NCI-H1092 (cell line): ENCODE measurements around the gene ACAN.

Experiments
- DNase-seq: peaks from one replicate; lab custom pipeline; 2025; lab: John Stamatoyannopoulos, UW

The ACAN gene

DNA sequence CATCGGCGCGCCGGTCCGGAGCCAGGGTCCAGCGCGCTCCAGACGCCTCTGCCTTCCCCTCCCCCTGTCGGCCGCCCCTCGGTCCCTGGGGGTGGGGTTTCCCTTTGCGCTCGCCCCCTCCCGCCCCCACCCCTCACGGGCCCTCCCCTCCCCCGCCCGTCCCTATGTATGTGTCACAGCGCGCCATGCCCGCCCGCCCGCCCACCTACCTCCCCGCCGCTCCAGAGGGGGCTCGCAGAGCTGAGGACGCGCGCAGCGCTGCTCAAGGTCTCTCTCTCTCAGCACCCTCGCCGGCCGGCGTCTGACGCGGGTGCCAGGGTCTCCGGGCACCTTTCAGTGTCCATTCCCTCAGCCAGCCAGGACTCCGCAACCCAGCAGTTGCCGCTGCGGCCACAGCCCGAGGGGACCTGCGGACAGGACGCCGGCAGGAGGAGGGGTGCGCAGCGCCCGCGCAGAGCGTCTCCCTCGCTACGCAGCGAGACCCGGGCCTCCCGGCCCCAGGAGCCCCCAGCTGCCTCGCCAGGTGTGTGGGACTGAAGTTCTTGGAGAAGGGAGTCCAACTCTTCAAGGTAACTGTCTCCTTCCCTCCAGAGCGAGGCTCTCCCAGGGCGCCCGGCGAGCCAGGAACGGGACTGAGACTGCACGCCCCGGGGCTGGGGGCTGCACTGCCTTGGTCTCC is at the start of gene ACAN:
Gene ACAN (plus strand): TSS at position 196 of the 679 bp plus-strand sequence. CDS start 32,771 bp downstream, outside the sequence.
- no peak for DNase-seq

DNA sequence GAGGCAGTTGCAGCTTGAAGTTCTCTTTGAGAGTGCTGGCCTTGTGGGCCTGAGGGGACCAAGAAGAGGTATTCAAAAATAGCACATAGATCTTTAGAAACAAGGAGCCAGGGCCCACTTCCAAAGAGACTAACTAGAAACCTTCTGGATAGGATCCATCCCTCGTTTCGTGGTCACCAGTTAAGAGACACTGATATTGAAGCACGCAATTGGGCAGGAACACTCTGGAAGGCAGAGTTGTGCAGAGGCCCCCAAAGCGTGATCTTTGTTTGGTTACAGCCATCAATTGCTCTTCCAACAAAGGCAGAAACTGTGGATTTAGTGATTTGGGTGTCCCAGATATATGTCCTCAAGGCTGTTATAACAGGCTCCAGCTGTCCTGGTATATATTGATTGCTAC is 46.7 kb upstream of the ACAN start:
- no peak for DNase-seq

DNA sequence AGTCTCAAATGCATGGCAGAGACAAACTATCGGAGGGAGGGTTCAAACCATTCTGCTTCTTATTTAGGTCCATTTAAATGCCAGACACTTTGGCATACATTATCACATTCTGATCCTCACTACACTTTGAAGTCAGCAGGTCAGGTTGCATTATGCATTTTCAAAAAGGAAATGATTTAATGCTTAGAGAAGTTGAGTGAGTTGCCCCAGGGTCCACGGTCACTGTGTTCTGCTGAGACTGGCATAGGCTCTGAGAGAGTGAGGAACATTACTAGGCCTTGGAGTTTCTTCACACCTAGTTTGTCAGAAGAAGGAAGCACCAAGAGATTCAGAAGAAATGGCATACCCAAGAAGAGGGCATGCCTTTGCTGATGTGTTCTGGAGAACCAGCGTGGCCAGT is 46.3 kb upstream of the ACAN start:
- DNase-seq = no peak

DNA sequence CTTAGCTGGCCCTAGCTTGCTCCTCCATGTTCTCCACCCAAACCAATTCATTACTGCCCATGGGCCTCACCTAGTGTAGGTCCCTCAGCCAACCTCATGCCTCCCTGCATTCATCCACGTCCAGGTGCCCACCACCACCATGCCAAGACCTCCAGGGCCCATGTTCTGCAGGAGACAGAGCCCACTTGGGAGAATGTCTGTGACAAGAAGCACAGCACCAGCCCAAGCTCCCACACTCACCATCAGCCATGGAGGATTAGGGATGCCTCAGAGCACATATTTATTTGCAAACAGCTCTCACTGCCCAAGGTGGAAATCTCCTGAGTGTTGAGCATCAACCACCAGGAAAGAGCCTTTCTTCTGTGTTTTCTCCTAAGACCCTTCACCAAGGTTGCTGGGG is 43.4 kb upstream of the ACAN start:
- no peak for DNase-seq

DNA sequence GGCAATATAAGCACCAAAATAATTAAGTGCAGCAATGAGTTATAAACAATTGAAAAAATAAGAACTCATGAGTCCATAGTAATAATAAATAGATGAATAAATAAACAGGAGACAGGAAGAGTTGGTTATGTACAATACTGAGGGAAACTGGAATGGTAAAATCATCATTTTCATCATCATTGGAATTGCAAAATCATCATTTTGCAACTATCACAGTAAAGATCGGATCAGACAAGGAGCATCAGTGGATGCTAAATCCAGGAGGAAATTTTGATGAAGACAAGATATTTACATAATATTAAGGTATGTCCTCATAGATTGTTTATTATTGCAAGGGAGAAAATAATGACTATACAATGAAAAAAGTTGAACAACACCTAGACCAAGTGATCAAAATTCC is 38.8 kb upstream of the ACAN start:
- no peak for DNase-seq

DNA sequence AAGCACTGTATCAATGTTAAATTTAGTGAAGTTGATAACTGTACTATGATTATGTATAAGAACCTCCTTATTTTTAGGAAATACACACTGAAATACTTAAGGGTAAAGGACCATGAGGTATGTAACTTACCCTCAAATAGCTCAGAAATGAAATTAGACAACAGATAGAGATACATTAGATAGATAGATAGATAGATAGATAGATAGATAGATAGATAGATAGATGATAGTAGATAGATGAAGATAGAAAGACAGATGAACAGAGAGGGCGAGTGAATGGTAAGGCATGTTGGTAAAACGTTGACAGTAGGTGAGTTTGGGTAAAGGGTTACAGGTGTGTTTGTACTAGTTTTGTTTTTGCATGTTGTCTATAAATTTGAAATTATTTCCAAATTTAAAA is 38.0 kb upstream of the ACAN start:
- DNase-seq = no peak

DNA sequence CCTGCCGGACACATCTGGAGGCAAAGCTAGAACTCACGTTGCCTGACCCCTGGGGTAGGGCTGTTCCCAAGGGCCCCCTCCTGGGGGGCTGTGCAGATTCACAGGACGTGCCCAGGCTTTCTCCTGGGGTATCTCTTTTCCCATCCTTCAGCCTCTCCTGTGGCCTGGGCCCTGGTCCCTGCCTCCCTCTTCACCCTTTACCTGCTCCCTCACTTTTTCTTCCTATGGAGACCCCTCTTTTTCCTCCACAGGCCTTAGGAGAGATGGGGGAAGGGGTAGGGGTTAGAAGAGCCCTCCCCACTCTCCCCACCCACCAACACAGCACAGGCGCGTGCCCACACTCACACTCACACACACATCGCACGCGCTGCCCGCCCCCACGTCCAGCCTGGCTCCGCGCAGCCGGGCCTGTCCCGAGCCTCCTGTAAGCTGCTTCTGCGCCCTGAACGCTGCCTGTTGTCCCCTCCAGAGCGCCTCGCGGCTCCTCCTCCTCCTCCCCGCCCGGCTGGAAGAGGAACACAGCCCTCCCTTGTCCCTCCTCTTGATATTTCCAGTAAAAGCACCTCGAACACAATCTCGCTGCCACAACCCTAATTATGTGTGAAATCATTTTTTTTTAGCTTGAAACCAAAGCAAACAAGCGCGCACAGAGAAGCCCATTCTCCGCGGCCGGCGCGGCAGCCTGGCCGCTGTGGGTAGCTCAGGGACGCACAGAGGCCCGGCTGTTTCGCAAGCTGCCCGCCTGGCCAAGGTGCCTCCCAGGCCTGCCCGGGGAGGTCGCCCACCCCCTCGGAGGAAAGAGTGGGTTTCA is 33.9 kb upstream of the ACAN start:
- no peak for DNase-seq

DNA sequence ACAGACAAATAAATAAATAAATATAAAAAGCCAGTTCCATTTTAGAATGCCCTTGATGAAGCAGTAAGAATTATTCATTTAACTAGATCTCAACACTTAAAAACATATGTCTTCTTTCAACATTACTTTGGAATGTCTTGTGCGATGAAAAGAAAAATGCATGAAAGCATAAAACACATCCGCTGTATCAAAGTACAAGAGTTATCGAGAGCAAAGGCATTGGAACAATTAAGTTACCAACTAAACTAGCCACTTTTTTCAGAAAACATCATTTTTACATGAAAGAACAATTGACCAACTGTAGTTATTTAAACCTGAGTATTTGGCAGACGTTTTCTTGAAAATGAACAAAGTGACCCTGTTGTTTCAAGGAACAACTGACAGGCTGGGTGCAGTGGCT is 27.5 kb upstream of the ACAN start:
- DNase-seq = no peak

DNA sequence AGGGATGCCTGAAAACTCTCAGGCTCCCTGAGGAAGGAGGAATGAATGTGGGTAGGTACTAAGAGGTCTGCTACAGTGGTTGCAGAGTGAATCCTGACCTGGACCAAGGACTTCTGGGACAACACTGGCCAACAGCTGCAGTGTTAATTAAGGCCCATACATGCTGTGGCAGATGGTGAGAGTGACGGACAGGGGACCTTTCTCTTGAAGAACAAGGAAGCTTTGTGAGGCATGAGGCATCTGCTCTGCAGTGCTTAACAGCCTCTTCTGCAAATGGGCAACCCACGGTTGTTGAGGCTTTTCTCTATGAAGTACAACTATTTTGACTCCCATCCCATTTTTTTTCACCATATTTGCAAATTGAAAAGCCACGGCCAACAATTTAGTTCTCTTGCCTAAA is 26.6 kb upstream of the ACAN start:
- no peak for DNase-seq

DNA sequence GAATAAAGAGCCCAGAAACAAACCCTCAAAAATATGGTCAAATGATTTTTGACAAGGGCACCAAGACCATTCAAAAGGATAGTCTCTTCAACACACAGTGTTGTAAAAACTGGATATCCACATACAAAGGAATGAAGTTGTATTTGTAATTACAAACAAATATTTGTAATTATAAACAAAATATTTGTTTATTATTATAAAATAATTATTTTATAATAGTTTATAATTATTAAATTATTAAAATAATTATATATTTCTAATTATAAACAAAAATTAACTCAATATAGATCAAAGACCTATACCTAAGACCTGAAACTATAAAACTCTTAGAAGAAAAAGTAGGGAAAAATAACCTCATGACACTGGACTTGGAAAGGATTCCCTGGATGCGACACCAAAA is 23.3 kb upstream of the ACAN start:
- DNase-seq = no peak

DNA sequence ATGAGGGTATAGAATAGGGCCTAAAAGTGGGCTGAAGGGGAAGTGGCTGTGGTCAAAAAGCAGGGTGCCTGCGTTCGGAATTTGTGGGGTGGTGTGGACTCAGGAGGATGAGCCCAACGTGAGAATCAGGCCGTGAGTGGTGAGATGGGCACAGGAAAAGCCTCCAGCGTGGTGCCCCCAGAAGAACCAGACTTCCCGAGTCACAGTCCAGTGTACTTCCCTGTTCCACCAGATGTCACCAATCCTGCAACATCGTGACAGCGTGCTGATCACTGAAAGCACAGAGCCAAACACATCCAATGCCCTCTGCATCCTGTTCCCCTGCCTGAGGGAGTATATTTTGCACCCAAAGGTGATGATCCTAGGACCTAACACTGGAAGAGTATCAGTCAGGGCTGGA is 20.8 kb upstream of the ACAN start:
- no peak for DNase-seq

DNA sequence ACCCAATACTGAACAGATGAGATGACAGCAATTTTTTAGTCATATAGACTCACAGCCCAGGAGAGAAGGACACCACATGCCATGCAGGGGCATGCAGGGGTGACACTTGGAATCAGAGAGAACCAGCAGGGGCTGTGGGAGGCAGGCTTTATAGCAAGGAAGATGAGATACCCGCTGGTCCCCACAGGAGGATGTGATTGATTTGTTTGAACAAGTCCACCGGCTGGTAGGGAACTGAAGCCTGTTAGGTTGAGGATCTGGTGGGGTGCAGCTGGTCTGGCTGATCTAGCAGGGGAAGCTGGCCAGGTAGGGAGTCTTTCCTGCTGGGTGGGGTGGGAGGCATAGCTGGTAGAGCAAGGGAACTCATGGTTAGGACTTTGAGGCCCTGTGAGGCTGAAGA is 18.0 kb upstream of the ACAN start:
- no peak for DNase-seq

DNA sequence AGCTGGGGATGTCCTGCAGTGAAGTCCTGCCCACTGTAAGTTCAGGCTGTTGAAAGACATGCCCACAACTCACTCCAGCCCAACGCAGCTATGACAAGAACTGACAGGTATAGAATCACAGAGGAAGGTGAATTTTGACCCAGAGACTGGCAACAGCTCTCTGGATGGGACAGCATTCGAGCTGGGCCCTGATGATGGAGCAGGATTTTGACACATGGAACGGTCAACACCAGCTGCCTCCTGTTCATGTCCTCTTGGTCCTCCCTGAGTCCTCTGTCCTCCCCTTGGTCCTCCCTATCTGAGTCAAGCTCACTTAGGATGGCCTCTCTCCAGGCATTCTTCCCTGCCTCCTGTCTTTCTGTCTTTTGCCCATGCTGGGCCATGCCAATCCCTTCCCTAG is 15.2 kb upstream of the ACAN start:
- DNase-seq = no peak

DNA sequence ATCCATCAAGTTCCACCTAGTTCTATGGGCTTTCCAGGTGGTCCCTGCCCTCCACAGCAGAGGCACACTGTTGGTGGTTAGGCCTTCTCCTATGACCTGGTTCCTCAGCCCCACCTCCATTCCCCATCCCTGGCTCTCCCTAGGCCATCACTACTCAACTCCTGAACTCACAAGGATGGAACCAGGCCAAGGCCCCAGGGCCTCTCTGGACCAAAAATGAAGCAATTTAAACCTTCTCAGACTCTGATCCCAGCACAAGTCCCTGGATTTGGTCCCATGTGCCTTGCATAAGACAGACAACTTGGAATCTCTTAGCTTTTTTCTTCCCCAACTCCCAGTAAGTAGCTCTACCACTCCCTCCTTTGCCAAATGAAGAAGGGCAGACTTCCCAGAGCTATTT is 14.4 kb upstream of the ACAN start:
- DNase-seq = no peak

DNA sequence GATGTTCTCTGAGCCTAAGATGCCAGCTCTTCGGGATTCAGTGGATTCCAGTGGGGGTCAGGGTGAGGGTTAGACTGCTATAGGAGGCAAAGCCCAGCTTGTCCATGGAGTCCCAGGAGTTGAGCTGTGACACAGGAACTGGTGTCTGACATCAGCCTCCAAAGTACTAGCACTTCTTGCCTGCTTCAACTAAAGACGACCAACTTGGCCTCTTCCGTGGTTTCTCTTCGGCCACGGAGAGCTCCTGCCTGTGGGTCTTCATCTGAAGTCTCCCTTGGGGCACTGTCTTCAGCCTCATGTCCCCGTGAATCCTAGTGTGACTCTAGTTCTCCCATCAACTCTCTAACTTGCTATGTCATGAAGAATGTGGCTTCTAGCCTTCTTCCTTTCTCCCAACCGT is 12.8 kb upstream of the ACAN start:
- no peak for DNase-seq

DNA sequence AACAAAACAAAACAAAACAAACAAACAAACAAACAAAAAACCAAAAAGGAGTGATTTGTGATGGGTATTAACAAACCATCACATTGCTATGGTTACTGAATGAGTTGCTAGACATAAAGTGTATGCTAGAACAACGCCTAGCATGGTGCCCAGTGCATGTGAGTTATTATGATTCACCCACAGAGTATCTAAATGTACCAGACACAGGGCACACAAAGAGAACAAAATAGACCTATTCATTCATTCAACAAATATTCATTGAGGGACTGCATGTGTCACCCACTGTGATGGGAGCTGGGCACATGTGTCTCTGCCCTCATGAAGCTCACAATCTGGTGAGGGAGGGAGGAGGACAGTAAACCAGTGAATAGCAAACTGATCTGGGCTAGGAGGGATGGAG is 11.6 kb upstream of the ACAN start:
- DNase-seq = no peak

DNA sequence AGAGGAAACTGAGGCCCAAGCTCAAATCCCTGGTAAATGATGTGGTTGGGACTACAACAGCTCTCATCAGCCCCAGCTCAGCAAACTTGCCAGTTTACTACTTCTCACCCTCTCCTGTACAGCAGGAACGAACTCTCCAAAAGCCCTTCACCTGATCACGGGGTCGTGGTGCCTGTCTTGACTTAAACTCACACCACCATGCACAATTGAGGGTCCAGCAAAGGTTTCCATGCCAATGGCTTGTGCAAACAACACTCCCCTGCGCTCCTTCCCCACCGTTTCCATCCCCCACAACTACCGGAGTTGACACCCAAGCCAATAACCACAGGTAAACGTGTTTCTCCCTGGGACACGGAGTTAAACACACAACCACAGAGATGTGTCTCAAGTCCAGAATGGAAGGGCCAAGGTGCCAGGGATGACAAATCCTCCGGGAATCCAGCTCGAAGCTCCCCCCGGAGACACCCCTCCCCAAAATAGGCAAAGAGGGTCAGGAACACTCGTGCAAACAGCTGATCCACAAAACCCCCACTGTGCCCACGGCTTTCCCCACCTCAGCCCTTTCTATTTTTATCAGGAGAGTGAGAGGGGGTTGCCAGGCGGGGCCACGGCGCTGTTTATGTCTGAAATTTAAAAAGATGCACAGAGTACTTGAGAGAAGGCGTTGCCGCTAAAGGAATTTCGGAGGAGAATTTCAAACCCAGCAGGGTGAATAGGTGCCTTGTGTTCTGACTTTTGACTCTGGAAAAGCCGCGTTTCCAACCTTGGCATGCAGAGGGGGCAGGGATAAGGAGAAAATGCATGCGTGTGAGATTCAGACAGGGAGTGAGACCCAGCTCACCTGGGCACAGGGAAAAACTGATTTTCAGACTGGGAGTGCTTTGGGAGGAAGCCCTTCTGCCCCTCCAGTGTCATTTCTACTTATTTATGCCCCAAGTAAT is 10.6 kb upstream of the ACAN start:
- DNase-seq = no peak

DNA sequence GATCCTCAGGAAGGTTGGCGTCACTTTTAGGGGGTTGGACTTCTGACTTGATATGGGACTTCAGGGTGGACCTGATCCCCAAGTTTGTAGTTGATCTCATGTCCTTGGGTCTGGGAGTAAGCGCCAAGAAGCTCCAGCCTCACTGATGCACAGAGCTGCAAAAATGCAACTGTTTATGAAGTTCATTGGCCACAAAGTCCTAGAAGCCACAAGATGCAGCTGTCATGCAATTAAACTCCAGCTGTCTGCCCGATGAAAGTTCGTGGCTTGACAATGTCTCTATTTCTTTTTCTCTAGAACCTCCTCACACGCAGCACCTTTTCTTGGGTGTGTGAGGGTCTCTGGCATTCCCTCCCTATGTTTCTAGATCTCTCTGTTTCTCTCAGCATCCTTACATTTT is 9.2 kb upstream of the ACAN start:
- no peak for DNase-seq

DNA sequence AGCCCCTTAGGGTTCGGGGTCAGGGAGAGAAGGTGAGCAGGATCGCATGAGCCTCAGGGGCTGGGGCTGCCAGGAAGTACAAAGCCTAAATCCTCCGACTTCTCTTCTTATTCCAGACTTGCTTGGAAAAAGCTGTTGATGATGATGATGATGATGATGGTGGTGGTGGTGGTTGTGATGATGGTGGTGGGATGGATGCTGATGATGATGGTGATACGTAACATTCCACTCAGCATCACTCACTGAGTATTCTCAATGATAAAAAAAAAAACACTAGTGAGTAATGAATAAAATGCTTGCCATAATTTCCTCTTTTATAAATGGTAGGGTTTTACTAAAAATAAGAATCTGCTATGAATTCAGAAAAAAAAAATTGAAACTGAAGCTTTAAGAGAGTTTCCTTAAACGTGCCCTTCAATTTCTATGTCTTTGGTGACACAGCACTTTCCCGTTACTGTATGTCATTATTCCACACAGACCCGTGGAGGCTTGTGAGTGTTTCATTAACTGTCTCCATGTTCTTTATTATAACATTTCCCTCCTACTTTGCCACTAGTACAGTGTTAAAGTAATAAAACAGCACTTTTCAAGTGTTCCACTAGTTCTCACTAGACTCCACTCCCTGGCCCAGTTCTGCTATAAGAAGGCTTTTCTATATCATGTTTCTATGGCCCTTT is 5.4 kb upstream of the ACAN start:
- no peak for DNase-seq

DNA sequence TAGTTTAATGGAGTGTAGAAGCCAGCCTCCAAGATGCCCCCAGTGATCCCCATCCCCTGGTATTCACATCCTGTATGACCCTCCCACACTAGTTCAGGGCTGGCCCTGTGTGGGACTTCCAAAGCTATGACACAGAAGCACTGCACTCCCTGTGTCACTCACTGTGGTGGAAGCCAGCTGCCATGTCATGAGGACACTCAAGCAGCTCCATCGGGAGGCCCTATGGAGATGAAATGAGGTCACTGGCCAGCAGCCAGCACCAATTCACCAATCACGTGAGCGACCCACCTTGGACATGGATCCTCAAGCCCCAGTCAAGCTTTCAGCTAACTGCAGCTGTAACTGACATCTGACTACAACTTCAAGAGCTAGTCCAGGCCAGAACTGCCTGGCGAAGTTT is 3.9 kb upstream of the ACAN start:
- no peak for DNase-seq

DNA sequence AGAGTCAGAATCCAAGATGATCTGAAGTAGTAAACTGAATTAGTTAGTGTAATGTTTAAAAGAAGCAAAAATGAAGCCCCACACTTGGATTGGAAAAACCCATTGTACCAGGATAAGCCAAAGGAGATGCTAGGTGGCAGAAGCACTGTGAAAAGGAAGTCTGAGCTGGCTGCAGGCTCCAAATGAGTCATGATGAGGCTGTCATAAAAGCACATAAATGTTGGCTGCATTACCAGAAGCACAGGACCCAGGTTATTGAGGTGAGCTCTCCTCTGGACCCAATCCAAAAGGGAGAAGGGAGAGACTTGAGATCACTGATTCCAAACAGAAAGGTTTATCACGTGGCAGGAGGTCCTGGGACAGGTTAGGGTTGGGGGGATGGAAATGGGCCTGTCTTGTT is 3.2 kb upstream of the ACAN start:
- no peak for DNase-seq

DNA sequence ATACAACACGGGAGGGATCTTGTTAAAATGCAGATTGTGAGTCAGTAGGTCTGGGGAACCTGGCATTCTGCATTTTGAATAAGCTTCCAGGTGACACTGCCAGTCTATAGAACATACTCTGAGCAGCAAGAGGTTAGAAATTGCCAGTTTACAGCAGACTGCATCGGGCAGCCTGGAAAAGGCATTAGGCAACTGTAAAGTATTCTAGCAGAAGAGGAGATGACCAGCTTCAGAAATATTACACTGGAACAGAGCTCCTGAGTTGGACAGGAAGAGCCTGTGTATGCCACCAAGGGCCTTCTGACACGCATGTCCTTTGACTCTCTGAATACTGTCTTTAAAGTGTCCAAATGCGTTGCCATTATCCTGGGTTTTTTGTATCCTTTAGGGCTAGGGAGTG is 2.5 kb upstream of the ACAN start:
- no peak for DNase-seq
